HepG2 (cell line): Measurements from ENCODE around the gene HOXC11.

Source experiments
- HMGXB4 ChIP-seq, 2 experiments: sonication (generic) in 1 of 2; formaldehyde crosslinking in 1 of 2; IDR thresholded peaks; 2 replicates each; pipeline versions ENCODE4 v1.4.0 to v1.6.1; 2018 to 2020; ENCODE audit warnings: missing genetic modification reagents in 2 of 2, borderline replicate concordance in 1 of 2, low read depth in 1 of 2, mild to moderate bottlenecking in 1 of 2, missing biosample characterization in 1 of 2
- KAT2B ChIP-seq: fragments of 150-350 bp; IDR thresholded peaks from 2 replicates; pipeline ENCODE4 v1.6.1; 2014; ENCODE audit warnings: low read depth, low read length, borderline replicate concordance
- NFRKB ChIP-seq: fragments of 450-650 bp; IDR thresholded peaks from 2 replicates; pipeline ENCODE4 v1.6.1; 2017
- RBAK ChIP-seq: sonication (generic); formaldehyde crosslinking; IDR thresholded peaks from 2 replicates; pipeline ENCODE4 v1.5.1; 2020; ENCODE audit warnings: mild to moderate bottlenecking, missing genetic modification reagents
- SUZ12 ChIP-seq: fragments of 150-350 bp; IDR thresholded peaks from 2 replicates; pipeline ENCODE4 v1.6.1; 2014; ENCODE audit warnings: low read depth, low read length
- TAF15 ChIP-seq: fragments of 200-400 bp; formaldehyde crosslinking; IDR thresholded peaks from one replicate; pipeline ENCODE4 v1.6.1; 2018; ENCODE audit warnings: mild to moderate bottlenecking, low read depth, low read length; ENCODE audit not compliant: poor library complexity, severe bottlenecking
- TFE3 ChIP-seq: IDR thresholded peaks from 2 replicates; pipeline ENCODE4 v1.6.1; 2016
- ZFP1 ChIP-seq: IDR thresholded peaks from 2 replicates; pipeline ENCODE4 v1.6.1; 2016
- ZNF24 ChIP-seq: fragments of 450-650 bp; IDR thresholded peaks from 2 replicates; pipeline ENCODE4 v1.6.1; 2017; ENCODE audit warnings: antibody characterized with exemption, mild to moderate bottlenecking

- TF ChIP-seq HMGXB4 (CRISPR knock-in tag; IDR thresholded peaks at IDR 0.05; ENCODE audit: borderline replicate concordance in 1 of 2, low read depth in 1 of 2) (no peak), SUZ12 (no peak), NFRKB (no peak), KAT2B (no peak), TFE3 (CRISPR knock-in tag) (no peak), RBAK (CRISPR knock-in tag) (no peak), TAF15 (no peak), ZNF24 (no peak), ZFP1 (CRISPR knock-in tag) (no peak)
Observed at GRCh38 chr12:54015018-54015931, 42.3 kb downstream of the HOXC11 start.
